Astrocyte (in vitro differentiated cells and primary cell): Measurements from ENCODE around the gene XXYLT1. TPM values are rescaled to one million over a fixed set of nuclear protein-coding genes. Genes with fewer than 3 reads are reported as not detected.

Source experiments
- DNase-seq: peaks from one replicate; pipeline ENCODE4 v3.0.0-alpha.2; 2010; ENCODE audit warnings: low read depth
- FAIRE-seq: peaks from 2 replicates; lab custom pipeline; 2011; peaks lifted over from hg19 to GRCh38; lab: Jason Lieb, UNC
- H2AFZ ChIP-seq: 2 replicates; pipeline ENCODE4 v1.6.0; 2012; ENCODE audit warnings: low read depth, low read length, inconsistent platforms
- H3K27ac ChIP-seq: 2 replicates; pipeline ENCODE4 v1.5.1; 2011; ENCODE audit warnings: low read depth, low read length, inconsistent platforms
- H3K27me3 ChIP-seq: 2 replicates; pipeline ENCODE4 v1.6.0; 2011; ENCODE audit warnings: low read length, inconsistent platforms; ENCODE audit not compliant: insufficient read depth
- H3K36me3 ChIP-seq: 2 replicates; pipeline ENCODE4 v1.5.1; 2011; ENCODE audit warnings: low read length, inconsistent platforms; ENCODE audit not compliant: insufficient read depth
- H3K4me1 ChIP-seq: 2 replicates; pipeline ENCODE4 v1.5.1; 2011; ENCODE audit warnings: low read length, inconsistent platforms; ENCODE audit not compliant: insufficient read depth
- H3K4me2 ChIP-seq: 2 replicates; pipeline ENCODE4 v1.6.0; 2012; ENCODE audit warnings: low read length, inconsistent platforms
- H3K4me3 ChIP-seq: 2 replicates; pipeline ENCODE4 v1.5.1; 2011; ENCODE audit warnings: low read depth, mild to moderate bottlenecking, low read length, inconsistent platforms; ENCODE audit not compliant: insufficient read depth
- H3K79me2 ChIP-seq: 2 replicates; pipeline ENCODE4 v1.6.0; 2012; ENCODE audit warnings: mild to moderate bottlenecking, low read length, inconsistent platforms; ENCODE audit not compliant: insufficient read depth
- H3K9ac ChIP-seq: 2 replicates; pipeline ENCODE4 v1.6.0; 2012; ENCODE audit warnings: mild to moderate bottlenecking, low read length, inconsistent platforms
- H3K9me3 ChIP-seq: 2 replicates; pipeline ENCODE4 v1.5.1; 2012; ENCODE audit warnings: low read depth, mild to moderate bottlenecking, low read length, inconsistent platforms; ENCODE audit not compliant: insufficient read depth
- H4K20me1 ChIP-seq: 2 replicates; pipeline ENCODE4 v1.6.0; 2012; ENCODE audit warnings: low read length, inconsistent platforms; ENCODE audit not compliant: insufficient read depth
- H3K27ac Mint-ChIP-seq: one replicate; pipeline ENCODE4 v1.8.0; 2021; ENCODE audit warnings: mild to moderate bottlenecking, mixed read lengths; ENCODE audit not compliant: unreplicated experiment
- H3K27me3 Mint-ChIP-seq: one replicate; pipeline ENCODE4 v1.8.0; 2021; ENCODE audit warnings: low read depth, mixed read lengths; ENCODE audit not compliant: unreplicated experiment
- H3K36me3 Mint-ChIP-seq: one replicate; pipeline ENCODE4 v1.8.0; 2021; ENCODE audit warnings: low read depth, mixed read lengths; ENCODE audit not compliant: unreplicated experiment
- H3K4me1 Mint-ChIP-seq: one replicate; pipeline ENCODE4 v1.8.0; 2021; ENCODE audit warnings: low read depth, mixed read lengths; ENCODE audit not compliant: unreplicated experiment
- H3K4me3 Mint-ChIP-seq: one replicate; pipeline ENCODE4 v1.8.0; 2021; ENCODE audit warnings: mild to moderate bottlenecking, moderate library complexity, mixed read lengths; ENCODE audit not compliant: unreplicated experiment
- H3K9me3 Mint-ChIP-seq: one replicate; pipeline ENCODE4 v1.8.0; 2021; ENCODE audit warnings: mild to moderate bottlenecking, mixed read lengths; ENCODE audit not compliant: unreplicated experiment
- CTCF ChIP-seq: IDR thresholded peaks from 2 replicates; pipeline ENCODE4 v1.5.1; 2011; ENCODE audit warnings: low read depth, mild to moderate bottlenecking, inconsistent platforms, low read length, moderate library complexity; ENCODE audit not compliant: insufficient read depth
- EZH2 ChIP-seq: IDR thresholded peaks from 2 replicates; pipeline ENCODE4 v1.6.1; 2012; ENCODE audit warnings: mild to moderate bottlenecking, low read length, inconsistent platforms; ENCODE audit not compliant: insufficient read depth
- total RNA-seq: library from RNA; stranded (reverse); gene quantifications from 2 replicates; pipeline ENCODE4 v1.2.1, GENCODE V29; 2021

XXYLT1 gene
- total RNA-seq, 1 donor from 2014 or later, result 26.2 TPM

- H3K4me3 Mint-ChIP-seq, result no peak overlapping the region
- no peak overlapping the region for H3K27ac Mint-ChIP-seq
- no peaks in the 10 kb centered on the region for H3K4me1 Mint-ChIP-seq
- H3K27me3 Mint-ChIP-seq, result peaks cover 26% of the 10 kb centered on the region
- no peaks in the 10 kb centered on the region for H3K36me3 ChIP-seq
- no peak overlapping the region for H3K9ac ChIP-seq
- H3K9me3 ChIP-seq, result no peaks in the 10 kb centered on the region
- peaks cover 3% of the 10 kb centered on the region for H3K9me3 Mint-ChIP-seq
- DNase-seq (no peak), FAIRE-seq (no peak)
- no peaks in the 10 kb centered on the region for H3K79me2 ChIP-seq
- no peak overlapping the region for H3K4me3 ChIP-seq
- no peak overlapping the region for H3K4me2 ChIP-seq
- H2AFZ ChIP-seq, result no peak overlapping the region
- H3K36me3 Mint-ChIP-seq, result peaks cover 20% of the 10 kb centered on the region
- H3K4me1 ChIP-seq, result no peaks in the 10 kb centered on the region
- TF ChIP-seq CTCF (no peak), EZH2 (no peak)
- no peaks in the 10 kb centered on the region for H4K20me1 ChIP-seq
- H3K27ac ChIP-seq, result no peak overlapping the region
- no peaks in the 10 kb centered on the region for H3K27me3 ChIP-seq
Measured at GRCh38 chr3:195066441-195066841, 204.5 kb downstream of the XXYLT1 start.

GRCh38 chr3:195065864-195066185, 205.1 kb downstream of the XXYLT1 start:
- H3K27ac Mint-ChIP-seq, result no peak overlapping the region
- H3K79me2 ChIP-seq, result no peaks in the 10 kb centered on the region
- H3K4me2 ChIP-seq, result no peak overlapping the region
- TF ChIP-seq EZH2, result no peak
- no peak for TF ChIP-seq CTCF
- H3K36me3 Mint-ChIP-seq, result peaks cover 17% of the 10 kb centered on the region
- no peak for FAIRE-seq
- no peak overlapping the region for H3K4me3 ChIP-seq
- H3K27me3 ChIP-seq, result no peaks in the 10 kb centered on the region
- H2AFZ ChIP-seq, result no peak overlapping the region
- no peaks in the 10 kb centered on the region for H4K20me1 ChIP-seq
- no peak overlapping the region for H3K27ac ChIP-seq
- H3K27me3 Mint-ChIP-seq, result peaks cover 29% of the 10 kb centered on the region
- no peaks in the 10 kb centered on the region for H3K9me3 ChIP-seq
- H3K4me3 Mint-ChIP-seq, result no peak overlapping the region
- H3K9me3 Mint-ChIP-seq, result peaks cover 3% of the 10 kb centered on the region
- H3K36me3 ChIP-seq, result no peaks in the 10 kb centered on the region
- no peak for DNase-seq
- H3K4me1 ChIP-seq, result no peaks in the 10 kb centered on the region
- H3K4me1 Mint-ChIP-seq, result no peaks in the 10 kb centered on the region
- no peak overlapping the region for H3K9ac ChIP-seq

GRCh38 chr3:195065142-195065863, 205.7 kb downstream of the XXYLT1 start:
- peaks cover 3% of the 10 kb centered on the region for H3K9me3 Mint-ChIP-seq
- H4K20me1 ChIP-seq, result no peaks in the 10 kb centered on the region
- no peak overlapping the region for H2AFZ ChIP-seq
- no peaks in the 10 kb centered on the region for H3K9me3 ChIP-seq
- peaks cover 16% of the 10 kb centered on the region for H3K36me3 Mint-ChIP-seq
- no peak overlapping the region for H3K4me3 ChIP-seq
- no peak overlapping the region for H3K4me2 ChIP-seq
- H3K4me3 Mint-ChIP-seq, result no peak overlapping the region
- no peaks in the 10 kb centered on the region for H3K4me1 ChIP-seq
- DNase-seq (no peak), FAIRE-seq (no peak)
- no peak overlapping the region for H3K27ac Mint-ChIP-seq
- H3K27ac ChIP-seq, result no peak overlapping the region
- H3K9ac ChIP-seq, result no peak overlapping the region
- H3K4me1 Mint-ChIP-seq, result no peaks in the 10 kb centered on the region
- H3K79me2 ChIP-seq, result no peaks in the 10 kb centered on the region
- H3K27me3 Mint-ChIP-seq, result peaks cover 29% of the 10 kb centered on the region
- no peaks in the 10 kb centered on the region for H3K27me3 ChIP-seq
- TF ChIP-seq CTCF (no peak), EZH2 (no peak)
- H3K36me3 ChIP-seq, result no peaks in the 10 kb centered on the region
